GM18873 (cell line): ENCODE measurements around the gene FAM241A.
"Not testable (repeated sequence)": the region's sequence is repeated elsewhere in the genome, so short reads cannot be mapped to it uniquely, and the experiment has no call there.

Experiments used
- ATAC-seq: cut with Tn5 transposase; IDR thresholded peaks from one replicate; pipeline ENCODE4 v1.9.1; 2021; ENCODE audit warnings: mild to moderate bottlenecking, moderate library complexity, moderate number of reproducible peaks; ENCODE audit not compliant: unreplicated experiment, low FRiP score

Gene FAM241A

DNA sequence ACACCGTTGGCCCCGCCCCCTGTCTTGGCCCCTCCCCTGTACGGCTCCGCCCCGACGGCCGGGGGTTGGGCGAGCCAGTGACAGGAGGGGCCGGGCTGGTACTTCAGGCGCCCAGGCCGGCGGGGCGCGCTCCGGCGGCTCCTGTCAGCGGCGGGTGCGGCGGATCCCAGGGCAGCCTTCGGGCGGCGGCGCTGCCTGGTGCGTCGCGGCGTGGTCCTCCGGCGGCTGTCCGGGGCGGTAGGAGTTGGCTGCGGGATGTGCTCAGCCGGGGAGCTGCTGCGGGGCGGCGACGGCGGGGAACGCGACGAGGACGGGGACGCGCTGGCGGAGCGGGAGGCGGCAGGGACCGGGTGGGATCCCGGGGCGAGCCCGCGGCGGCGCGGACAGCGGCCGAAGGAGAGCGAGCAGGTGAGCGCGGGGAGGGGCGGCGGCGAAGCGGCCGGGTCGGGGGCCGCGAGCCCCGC lies at the start of gene FAM241A:
FAM241A (plus strand) TSS at position 129 of the 464 bp plus-strand sequence; CDS start at position 256, 127 bp downstream.
- peak; percentile 61 for ATAC-seq

DNA sequence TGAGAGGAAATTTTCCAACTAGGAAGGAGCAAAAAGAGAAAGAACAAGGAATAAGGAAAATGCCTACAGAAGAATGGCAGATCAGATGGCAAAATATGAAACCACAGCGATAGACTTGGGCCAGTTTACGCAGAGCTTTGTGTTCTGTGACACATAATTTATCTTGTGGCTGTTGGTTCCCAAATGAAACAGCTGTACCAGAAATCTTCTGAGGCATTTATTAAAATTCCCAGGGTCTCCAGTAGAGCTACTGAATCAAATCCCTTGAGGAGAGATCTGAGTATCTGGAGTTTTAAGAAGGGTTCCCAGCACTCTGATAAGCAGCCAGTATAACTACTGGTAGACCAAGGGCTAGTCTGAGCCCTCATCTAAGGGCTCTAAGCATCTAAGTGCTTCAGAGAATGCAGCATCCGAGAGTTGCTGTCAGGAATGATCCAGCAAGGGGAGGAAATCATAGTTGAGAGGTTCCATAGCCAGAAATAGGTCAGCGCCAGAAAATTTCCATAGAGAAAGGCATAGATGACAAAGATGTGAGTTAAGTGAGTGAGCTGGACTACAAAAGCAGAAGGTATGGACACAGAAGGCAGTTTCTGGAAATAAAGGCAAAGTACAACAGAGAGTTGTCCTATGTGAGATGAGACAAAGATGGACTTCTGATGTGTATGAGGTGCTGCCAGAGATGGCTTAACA lies 46.3 kb upstream of the FAM241A start:
- no peak for ATAC-seq

DNA sequence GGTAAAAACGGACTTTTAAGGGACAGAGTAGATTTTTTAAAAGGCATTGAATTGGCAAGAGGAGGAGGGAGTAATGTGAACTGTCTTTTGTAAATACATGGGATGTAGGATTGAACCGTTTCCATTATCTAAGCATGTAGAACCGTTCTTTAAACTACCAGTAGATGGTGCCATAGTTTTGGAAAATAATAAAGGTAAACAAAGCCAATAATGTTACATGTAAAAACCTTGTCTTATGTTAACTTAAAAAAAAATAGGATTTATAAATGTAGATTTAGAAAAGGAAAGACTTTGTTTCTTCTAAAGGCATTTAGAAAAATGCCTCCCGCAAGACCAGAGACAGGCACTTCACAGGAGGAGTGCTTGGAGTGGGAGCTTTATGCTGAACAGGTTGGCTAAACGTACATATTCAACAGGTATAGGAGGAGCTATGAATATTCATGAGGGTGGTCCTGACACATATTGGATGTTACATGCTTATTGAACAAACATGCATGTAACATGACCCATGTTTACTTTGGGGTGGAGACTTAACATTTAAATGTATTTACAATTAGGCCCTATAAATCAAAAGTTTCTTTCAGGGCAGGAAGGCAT lies 45.5 kb upstream of the FAM241A start:
- peak; percentile 80 for ATAC-seq

DNA sequence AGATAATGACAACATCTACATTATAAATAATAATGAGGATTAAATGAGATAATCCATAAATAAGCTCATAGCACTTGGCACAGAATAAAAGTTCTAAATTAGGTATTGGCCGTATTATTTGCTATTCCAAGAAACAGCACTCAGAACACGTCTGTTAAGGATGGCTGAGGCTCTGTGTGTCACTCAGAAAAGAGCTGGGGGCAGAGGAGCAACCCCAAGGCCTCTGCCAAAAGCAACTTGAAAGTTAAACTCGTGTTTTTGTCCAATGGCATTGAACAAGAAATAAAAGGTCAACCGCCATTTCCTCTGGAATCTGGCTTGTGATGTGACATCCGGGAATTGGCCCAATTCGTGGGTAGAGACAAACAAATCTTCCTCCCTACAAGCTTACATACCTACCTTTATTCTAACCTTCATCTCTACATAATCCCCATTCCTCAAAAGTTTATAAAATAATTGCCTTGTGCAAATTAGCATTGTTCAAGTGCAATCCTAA lies 42.3 kb upstream of the FAM241A start:
- ATAC-seq = no peak

DNA sequence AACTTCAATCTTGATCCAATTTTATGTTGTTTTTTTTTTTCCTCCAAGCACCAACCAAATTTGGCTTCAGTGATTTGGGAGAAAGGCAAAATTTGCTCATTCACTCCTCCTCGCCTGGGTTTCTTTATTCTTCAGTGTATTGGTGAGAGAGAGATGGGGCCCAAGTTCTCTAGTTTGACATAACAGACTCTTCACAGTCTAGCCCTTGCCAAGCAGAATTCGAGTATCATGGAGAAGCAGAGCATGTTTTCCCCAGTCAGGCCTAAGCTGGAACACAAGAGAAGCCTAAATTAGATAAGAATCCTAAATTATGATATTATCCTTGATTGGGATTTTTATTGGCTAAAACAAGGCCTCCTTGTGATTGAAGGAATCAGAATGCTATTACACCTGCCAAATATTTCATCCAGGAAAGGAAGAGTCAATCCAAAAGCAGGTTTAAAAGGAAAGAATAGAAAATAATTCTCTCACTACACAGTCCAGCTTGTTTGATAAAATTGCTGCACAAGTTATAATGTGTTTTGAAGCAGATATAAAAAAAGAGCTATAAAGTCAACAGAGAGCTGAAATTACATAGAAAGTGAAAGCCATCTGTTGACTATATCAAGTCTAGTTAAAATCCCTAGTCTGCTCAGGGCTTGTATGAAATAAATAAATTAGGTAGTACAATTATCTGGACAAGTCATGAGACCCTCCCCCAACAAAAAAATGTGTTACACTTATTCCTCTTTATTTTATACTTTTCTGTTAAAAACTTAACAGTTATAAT lies 39.9 kb upstream of the FAM241A start:
- no peak for ATAC-seq

DNA sequence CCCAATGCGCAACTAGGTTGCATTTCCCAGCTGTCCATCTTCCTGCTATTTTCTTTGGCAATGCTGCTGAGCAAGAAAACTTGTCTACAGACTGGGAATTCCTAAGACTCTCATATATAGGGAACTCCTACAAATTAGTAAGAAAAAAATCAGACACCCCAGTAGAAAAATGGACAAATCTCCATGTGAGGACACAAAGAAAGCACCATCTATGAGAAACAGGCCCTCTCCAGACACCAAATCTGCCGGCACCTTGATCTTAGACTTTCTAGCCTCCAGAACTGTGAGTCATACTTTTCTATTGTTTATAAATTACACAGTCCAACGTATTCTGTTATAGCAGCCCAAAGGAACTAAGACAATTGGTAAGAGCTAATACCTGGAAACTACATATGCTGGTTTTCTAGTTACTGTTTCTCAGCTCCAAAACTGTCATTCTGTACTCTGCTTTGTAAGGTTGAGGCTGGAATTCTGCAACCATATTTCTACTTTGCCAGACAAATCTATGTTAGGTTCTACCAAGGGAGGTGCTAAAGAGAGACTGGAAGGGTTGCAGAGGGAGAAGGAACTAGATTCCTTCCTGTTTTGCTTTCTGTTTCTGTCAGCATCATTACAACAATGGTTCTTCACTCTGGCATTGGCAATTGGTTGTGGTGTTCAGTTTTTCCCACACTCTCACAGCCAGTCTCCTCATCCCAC lies 35.7 kb upstream of the FAM241A start:
- ATAC-seq = peak; percentile 68

DNA sequence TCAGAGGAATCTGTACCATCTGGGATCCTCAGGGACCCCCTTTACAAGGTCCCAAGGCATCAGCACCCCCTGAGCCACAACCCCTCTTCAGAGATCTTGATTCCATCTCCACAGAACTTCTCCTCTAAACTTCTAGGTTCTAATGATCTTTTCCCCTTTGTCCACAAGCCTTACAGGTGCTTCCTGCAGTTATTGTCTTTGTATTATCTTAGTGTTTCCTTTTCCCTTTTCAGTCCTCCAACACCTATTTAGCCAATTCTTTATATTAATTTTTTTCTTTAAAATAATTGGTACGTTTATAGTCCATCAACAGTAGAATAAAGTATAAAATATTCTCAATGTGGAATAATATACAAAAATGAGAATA lies 35.2 kb upstream of the FAM241A start:
- no peak for ATAC-seq

DNA sequence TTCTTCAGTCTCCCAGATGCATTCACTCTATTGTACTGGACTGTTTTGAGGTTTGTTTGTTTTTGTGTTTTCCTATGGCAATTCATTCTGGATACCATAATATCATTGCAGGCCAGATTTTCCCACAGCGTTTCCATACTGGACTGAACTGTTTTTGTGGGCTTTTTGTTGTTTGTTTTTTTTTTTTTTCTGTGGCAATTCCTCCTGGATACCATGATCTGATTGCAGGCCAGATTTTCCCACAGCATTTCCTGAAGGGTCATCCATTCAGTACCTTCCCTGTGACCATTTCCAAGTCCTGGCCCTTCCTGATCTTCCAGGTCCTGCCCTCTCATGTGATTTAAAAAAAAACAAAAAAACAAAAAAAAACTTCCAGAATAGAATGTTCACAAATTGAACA lies 33.9 kb upstream of the FAM241A start:
- no peak for ATAC-seq

DNA sequence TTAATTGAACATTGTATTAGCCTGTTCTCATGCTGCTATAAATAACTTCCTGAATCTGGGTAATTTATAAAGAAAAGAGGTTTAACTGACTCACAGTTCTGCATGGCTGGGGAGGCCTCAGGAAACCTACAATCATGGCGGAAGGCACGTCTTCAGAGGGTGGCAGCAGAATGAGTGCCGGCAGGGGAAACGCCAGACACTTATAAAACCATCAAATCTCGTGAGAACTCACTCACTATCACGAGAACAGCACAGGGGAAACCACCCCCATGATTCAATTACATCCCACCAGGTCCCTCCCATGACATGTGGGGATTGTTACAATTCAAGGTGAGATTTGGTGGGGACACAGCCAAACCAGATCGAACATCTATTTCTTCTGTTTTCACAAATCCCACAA lies 33.2 kb upstream of the FAM241A start:
- ATAC-seq = not testable (repeated sequence)

DNA sequence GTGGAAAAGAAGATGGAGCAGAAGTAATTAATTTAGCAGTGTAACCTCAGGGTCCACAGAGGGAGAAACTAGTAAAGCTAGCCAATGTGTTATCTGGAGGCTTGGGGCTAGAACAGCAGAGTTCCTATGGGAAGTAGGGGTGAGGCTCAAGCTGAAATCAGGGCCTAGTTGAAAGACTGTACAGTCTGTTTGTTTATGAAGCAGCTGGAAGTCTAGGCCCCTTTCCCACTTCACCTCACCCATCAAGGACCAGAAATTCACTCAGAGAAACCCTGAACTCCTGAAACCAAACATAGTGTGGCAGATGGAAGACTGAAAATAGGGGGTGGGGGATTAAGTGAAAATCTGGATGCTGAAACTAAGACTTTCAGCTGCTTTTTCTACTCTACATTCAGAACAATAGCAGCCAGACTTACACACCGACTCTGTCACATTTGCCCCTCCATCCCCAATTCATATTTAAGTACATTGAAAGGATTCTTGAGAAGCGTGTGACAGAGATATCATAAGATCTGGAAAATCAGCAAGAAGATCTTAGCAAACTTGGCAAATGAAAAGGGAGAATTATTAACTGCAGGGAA lies 32.6 kb upstream of the FAM241A start:
- ATAC-seq = no peak

DNA sequence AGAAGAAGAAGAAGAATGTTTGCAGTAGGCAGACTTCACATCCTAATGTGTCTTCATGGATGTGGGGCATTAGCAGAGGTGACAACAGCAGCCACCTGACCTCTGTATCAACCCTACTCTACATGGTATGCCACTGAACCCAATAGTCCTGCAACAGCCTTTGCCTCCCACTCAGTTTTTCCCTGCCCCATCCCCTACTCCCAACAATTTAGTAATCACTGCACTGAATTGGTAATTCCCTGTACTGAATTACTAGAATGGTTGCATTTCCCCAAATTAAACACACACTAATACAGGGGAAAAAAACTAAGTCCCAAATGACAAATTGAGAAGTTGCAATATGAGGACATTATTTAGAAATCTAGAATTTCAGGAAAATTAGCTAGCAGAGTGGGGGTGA lies 31.4 kb upstream of the FAM241A start:
- ATAC-seq = no peak

DNA sequence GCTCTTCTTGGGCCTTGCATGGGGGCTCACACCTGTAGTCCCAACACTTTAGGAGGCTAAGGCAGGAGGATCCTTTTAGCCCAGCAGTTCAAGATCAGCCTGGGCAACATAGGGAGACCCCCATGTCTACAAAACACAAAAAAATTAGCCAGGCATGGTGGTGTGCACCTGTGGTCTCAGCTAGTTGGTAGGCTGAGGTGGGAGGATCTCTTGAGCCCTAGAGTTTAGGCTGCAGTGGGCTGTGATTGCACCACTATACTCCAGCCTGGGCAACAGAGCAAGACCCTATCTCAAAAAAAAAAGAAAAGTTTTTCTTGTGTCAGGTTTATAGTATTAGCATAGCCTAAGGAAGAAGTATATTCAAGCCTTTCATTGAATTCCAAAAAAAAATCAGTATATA lies 30.8 kb upstream of the FAM241A start:
- ATAC-seq = no peak

DNA sequence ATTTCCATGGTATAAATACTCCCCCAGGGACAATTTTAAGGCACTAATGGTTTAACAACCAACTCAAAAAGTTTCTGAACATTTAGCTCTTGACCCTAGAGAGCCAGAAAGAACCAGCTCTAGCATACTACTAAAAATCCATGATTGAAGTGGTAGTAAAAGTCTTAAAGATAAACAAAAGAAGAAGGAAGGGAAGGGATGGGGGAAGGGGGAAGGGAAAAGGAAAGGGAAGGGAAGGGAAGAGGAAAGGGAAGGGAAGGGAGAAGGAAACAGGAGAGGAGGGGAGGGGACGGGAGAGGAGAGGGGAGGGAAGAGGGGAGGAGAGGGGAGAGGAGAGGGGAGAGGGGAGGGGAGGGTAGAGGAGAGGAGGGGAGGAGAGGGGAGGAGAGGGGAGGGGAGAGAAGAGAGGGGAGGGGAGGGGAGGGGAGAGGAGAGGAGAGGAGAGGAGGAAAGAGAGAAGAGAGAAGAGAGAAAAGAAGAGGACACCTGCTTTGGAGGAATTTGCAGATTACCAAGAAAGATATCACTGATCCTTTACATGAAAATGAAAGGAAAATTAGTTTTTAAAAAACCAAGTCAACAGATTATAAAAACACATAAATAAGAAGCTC lies 26.4 kb upstream of the FAM241A start:
- ATAC-seq = no peak

DNA sequence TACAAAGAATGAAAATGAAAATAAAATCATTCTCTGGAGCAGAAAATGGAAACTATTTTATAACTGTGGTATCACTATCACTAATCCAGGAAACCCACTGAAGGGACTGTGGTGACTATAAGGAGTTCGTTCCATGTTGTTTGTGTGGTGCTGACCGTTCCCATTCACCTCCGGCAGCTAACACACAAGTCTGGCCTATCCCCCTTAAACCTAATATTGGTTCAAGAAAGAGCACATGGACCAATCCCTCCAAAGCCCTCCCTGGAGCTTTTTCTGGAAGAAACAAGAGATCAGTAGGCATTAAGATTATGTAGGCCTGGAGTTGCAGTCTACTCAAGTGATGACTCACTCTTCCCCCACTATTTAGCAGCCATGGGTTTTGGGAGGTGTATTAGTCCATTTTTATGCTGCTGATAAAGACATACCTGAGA lies 25.9 kb upstream of the FAM241A start:
- peak; percentile 65 for ATAC-seq

DNA sequence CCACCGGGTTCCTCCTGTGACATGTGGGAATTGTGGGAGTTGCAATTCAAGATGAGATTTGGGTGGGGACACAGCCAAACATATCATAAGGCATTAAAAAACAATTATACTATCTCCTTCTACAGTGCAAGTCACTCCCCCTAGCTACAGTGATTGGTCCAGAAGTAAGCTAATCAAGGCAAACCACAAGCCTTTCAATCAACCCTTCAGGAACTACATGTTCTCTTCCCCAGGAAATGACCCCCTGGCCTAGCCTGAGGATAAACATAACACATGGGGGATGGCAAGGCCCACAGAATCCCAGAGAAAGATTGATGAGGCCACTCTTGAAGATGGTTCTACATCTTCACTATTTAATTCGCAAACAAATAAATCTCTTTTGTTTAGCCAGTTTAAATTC lies 25.2 kb upstream of the FAM241A start:
- ATAC-seq = no peak

DNA sequence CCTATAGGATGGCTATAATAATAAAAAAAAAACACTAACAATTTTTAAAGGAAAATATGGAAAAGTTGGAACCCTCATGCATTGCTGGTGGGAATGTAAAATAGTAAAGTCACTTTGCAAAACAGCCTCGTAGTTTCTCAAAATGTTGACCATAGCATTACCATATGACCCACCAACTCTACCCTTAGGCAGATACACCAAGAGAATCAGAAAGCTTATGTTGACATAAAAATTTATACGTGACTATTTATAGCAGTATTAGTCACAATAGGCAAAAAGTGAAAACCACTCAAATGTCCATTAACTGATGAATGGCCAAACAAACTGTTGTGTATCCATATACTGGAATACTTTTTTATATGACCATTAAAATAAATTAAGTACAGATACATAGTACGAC lies 19.8 kb upstream of the FAM241A start:
- no peak for ATAC-seq

DNA sequence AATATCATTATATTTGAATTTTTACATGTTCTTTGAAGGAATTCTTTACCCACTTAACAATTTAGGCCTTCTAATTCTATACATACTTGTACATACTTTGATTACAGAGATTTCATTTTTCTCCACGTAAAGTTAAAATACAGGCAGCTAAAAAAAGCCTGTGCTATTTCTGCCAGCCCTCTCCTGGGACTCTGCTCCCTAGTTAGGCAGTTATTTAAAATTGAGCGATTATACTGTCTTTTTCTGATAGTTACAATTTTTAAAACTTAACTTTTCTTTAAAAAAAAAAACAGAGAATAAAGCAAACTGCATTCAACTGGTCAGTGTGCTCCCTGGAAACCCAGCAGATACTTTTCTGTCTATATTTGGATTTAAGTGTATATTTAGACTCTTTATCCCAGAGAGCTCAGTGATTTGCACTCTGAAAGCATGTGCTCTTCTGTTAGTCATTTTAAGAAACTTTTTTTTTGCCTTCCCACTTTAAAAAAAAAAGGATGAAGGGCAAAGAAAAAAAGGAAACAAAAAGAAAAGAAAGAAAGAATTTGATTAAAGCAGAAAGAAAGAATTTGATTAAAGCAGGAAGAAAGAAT lies 18.1 kb upstream of the FAM241A start:
- no peak for ATAC-seq

DNA sequence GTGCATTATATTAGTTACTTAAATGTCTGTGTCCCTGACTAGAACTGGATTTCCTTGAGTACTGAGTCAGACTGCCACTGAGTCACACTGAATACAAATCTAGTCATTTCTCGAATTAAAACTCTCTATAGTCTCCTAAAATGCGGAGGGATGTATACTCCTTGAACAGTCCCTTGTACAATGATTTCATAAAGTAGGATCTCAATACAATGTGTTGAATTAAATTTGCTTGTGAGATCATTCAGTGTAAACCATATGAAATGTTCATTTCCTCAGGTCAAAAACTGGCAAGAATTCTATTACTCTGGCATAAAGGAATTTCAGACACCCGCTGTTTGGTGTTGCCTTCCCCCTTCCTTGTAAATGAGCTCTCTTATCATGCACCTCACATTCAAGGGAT lies 17.5 kb upstream of the FAM241A start:
- ATAC-seq = no peak

DNA sequence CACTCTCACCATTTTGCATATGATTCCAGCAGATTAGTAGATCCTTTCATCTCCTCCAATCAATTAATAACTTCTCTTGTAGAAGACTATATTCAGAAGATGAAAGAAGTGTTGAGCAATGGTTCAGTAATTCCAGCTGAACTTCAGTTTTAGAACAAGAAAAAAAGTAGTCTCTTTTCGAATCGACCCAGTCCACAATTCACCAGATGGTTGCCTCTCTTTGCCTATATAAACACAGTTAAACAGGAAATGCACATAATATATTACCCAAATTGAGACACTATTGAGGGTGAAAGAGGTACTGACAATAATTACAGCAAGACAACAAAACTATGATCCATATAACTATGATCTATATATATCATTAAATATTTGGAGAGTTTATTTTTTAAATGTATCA lies 16.8 kb upstream of the FAM241A start:
- no peak for ATAC-seq

DNA sequence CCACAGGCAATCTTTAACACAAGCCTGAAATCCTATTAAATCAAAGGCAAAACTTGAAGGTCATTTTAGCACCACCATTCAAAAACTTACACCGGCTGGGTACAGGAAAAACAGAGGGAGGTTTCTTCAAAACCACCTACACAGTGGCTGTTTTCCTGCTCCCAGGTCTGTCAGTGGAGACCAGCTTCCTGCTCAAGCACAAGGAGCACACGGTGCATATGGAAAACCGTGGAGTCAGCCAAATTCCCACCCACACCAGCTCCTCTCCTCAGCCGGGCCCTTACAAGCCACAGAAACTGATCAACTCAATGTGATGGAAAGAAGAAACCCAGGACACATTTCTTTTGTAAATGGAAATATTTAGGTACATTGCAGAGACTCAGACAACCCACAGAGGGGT lies 14.3 kb upstream of the FAM241A start:
- ATAC-seq = no peak
